Activated naive CD4-positive, alpha-beta T cell treated with anti-CD3 and anti-CD28 coated beads, Interleukin-2, amount 50 U/mL, for 16 hours (primary cell): ENCODE results near the gene BANK1.

Experiments used
- DNase-seq: peaks from one replicate; pipeline ENCODE4 v3.0.0-alpha.2; 2020

BANK1 gene

GRCh38 chr4:101790521-101791181 lies at the start of gene BANK1:
Gene BANK1, plus strand, starts transcription at chr4:101790730. Its CDS starts 151 bp downstream, at chr4:101790881.
- peak; percentile 11 for DNase-seq

DNA sequence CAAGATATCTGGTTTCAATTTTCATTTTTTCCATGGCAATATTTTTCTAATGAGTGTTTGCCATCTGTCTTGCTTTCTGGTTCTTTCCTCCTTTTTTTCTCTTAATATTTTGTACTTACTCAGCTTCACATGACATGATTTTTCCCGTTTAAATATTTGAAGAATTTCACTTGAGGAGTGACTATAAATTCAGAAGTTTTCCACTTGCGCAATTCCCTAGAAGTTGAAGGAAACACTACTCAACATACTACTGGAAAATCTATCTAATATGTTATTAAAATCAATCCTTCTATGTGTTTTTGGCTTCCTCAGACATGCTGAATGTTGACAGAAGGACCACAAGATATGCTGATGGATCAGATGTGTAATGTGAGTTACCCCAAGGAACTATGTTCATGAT lies 36.8 kb upstream of the BANK1 start:
- no peak for DNase-seq

- no peak for DNase-seq
These were observed 34.3 kb upstream of the BANK1 start for GRCh38 chr4:101756181-101756580.

DNA sequence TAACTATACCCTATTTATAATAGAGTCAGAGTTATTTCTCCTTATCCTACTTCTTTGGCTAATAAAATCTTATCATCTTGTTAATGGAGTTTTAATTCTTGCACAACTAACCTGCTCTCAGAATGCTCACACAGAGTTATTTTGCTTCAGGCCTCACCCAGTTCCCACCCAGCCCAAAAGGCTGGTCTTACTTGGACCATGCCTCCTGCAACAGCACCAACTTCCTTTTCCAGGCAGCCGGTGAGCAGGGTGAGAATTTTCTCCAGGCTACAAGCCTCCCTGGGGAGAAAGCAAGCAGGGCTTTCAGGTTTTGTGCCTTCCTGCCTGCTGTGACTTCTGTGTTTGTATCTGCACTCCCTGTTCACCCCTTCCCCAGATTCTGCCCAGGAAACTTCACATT lies 29.1 kb upstream of the BANK1 start:
- DNase-seq = no peak

DNA sequence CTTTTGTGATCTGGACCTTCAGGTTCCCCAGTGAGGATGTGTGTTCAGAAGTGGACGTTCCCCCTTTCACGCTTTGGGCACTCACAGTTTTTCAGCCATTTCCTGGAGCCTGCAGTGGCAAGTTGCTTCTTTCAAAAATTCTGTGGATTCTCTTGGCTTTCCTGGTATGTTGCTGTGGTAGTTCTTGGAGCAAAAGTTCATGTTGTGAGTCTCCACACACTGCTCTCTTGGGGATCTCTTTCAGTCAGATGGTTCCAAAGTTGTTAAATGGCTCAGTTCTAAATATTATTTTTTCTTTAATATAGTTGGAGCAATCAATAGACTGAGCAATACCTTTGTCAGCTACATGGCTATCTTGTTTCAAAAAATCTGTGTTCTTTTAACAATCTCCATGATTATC lies 28.5 kb upstream of the BANK1 start:
- no peak for DNase-seq

- DNase-seq = no peak
These were observed 28.0 kb upstream of the BANK1 start for GRCh38 chr4:101762534-101762933.

DNA sequence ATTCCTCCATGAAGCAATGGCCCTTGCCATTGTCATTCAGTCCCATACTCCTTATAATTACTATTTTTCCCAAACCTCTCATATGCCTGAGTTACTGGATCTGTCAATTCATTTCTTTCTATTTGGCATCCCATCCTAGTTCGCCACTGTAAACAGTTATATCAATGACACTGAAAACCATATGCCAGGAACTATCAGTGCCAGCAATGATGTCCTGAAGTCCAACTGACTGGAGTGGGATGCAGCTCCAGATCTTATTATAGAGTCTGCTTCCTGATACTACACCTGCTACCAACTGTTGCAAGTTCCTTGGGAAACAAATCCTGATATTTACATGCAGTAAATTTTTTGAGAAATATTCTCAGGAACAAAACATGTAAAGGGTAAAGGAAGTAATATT lies 27.0 kb upstream of the BANK1 start:
- DNase-seq = no peak

- DNase-seq = no peak
These were observed 15.7 kb upstream of the BANK1 start for GRCh38 chr4:101774807-101775206.

- DNase-seq = no peak
These were observed 13.1 kb upstream of the BANK1 start for GRCh38 chr4:101777431-101777830.

- DNase-seq = no peak
These were observed 10.2 kb upstream of the BANK1 start for GRCh38 chr4:101780284-101780683.

DNA sequence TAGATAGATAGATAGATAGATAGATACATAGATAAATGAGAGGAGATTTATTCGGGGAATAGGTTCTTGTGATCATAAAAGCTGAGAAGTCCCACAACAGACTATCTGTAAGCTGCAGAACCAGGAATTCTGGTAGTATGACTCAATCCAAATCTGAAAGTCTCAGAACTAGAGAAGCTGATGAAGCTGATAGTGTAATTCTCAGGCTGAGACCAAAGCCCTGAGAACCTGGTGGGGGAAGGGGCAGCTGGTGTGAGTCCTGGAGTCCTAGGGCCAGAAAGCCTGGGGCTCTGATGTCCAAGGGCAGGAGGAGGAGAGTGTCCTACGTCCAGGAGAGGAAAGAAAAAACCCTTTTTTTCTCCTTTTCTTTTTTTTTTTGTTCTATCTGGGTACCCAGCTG lies 8.0 kb upstream of the BANK1 start:
- no peak for DNase-seq

DNA sequence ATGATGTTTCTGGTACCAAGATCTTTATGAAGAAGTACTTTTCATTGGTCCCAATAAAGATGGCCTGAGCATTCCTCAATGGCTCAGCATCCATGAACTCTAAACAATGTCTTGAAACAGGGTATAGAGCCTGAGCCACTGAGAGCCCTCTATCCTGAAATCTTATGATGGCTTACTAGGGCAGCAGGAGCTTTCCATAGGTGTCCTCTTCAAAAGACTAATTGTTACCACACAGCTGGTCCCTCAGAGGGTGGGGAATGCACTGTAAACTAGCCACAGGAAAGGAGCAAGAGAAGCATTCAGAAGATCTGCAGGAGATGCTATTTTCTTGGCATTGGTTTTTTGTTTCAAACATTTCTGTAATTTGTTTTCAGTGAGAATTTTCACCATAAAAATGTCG lies 5.6 kb upstream of the BANK1 start:
- no peak for DNase-seq

DNA sequence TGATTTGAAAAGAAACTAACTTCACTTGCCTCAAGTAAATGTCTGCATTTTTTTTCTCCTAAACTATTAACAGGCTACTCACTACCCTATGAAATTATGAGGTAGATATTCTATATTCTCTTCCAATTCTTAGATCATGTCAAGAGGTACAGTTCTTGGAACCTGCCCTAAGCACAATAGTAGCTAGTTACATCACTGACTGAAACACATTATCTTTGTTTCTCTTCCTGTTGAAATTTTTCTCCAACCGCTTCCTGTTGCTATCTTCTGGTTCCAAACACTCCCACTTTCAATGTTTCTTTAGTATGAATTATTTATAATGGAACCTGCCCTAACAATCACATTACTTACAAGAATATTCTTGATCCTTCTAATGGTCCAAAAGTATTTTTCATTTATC lies 5.0 kb upstream of the BANK1 start:
- DNase-seq = no peak

- DNase-seq = no peak
These were observed 2.7 kb upstream of the BANK1 start for GRCh38 chr4:101787701-101788316.

- no peak for DNase-seq
These were observed 640 bp downstream of the BANK1 start for GRCh38 chr4:101791182-101791558.

DNA sequence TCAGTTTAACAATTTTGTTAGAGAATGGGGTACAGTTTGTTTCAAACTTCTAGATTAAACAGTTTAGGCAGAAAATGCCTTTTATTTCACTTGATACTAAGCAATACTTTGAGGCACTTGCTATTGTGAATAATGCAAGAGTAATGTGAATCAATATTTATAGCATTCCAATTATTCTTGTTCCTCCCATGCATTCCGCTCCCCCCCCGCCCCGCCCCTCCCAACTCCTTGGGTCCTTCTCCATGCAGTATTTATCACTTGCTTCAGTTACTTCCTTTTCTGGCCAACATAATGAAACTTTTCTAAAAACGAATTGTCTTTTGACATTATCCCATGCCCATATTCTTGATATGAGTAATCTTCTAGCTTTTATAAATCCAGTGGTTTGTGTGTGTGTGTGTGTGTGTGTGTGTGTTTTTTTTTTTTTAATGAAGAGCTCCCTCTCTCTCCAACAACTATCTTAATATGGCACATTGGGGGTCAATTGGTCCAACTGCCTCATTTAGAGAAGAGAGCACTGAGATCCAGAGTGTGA lies 1.6 kb downstream of the BANK1 start:
- DNase-seq = no peak

GRCh38 chr4:101793397-101793796 lies 2.9 kb downstream of the BANK1 start:
- no peak for DNase-seq

GRCh38 chr4:101794806-101795205 lies 4.3 kb downstream of the BANK1 start:
- no peak for DNase-seq

GRCh38 chr4:101795704-101796103 lies 5.2 kb downstream of the BANK1 start:
- DNase-seq = no peak

GRCh38 chr4:101801958-101802357 lies 11.4 kb downstream of the BANK1 start:
- DNase-seq = no peak

DNA sequence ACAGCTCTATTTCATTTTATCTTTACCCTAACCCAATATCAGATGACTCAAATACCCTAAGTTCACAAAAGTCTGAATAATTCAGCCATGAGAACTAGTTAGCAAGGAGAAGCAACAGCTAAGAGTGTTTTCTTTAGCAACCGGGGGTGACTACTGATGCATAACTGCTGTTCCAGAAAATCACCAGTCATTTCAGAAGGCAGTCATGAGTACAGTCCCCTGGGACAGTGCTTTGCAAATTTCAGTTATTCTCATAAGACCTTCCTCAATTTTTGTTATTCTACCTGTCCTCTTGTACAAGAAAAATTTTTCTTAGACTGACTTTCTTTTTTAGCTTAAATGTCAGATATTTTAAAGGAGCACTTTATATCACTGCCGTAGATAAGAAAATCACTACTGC lies 16.4 kb downstream of the BANK1 start:
- no peak for DNase-seq

GRCh38 chr4:101807351-101807750 lies 16.8 kb downstream of the BANK1 start:
- DNase-seq = no peak

- DNase-seq = no peak
These were observed 23.1 kb downstream of the BANK1 start for GRCh38 chr4:101813604-101814003.

GRCh38 chr4:101818362-101818761 lies 27.8 kb downstream of the BANK1 start:
- DNase-seq = no peak

DNA sequence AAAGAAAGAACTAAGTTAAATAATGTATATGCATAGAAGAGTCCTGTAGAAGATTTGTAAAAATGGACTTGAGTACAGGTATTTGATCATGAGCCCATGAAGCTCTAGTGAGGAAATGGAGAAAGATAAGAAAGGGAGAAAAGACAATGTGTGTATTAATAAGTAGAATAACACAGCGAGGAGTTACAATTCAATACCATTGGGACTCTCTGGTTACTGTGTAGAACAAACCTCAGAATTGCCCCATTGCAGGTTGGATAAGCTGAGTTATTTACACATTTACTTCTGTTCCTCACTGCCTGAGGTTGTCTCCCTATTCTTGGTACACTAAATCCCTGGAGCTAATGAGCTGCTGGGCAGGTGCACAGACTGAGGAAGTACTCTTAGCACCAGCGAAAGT lies 33.3 kb downstream of the BANK1 start:
- DNase-seq = no peak
